Measurements from ENCODE around the gene ROBO4.

- TF ChIP-seq CTCF (IDR thresholded peaks at IDR 0.05; ENCODE audit: insufficient read depth, low read length, poor library complexity, severe bottlenecking) (no peak), EZH2phosphoT487 (conservative IDR thresholded peaks at IDR 0.05; ENCODE audit: low read length) (no peak)
These were observed 3.8 kb downstream of the ROBO4 start for GRCh38 chr11:124893781-124894401.

Data from SU-DHL-6 (cell line).